Hepatocyte (in vitro differentiated cells): ENCODE measurements around the gene MT1F.

Experiments
- CTCF ChIP-seq: fragments of 200-600 bp; sonication (generic); IDR thresholded peaks from 2 replicates; pipeline ENCODE4 v1.5.1; 2016; ENCODE audit warnings: antibody characterized with exemption, mild to moderate bottlenecking; ENCODE audit not compliant: poor library complexity
- EZH2 ChIP-seq: fragments of 200-600 bp; sonication (generic); IDR thresholded peaks from 2 replicates; pipeline ENCODE4 v1.6.1; 2016; ENCODE audit warnings: antibody characterized with exemption, mild to moderate bottlenecking, borderline replicate concordance
- EZH2phosphoT487 ChIP-seq: fragments of 200-600 bp; sonication (generic); IDR thresholded peaks from one replicate; pipeline ENCODE4 v1.6.1; 2018; ENCODE audit warnings: antibody characterized with exemption, mild to moderate bottlenecking, low read depth, moderate library complexity; ENCODE audit not compliant: unreplicated experiment, severe bottlenecking

- TF ChIP-seq CTCF, result no peak
- TF ChIP-seq EZH2phosphoT487, result no peak
- no peak for TF ChIP-seq EZH2
Measured at GRCh38 chr16:56700195-56700594, 42.4 kb downstream of the MT1F start.
